DMS 273 (cell line): ENCODE data around the gene OSBP2.

Experiments used
- DNase-seq: peaks from one replicate; lab custom pipeline; 2025; ENCODE audit not compliant: unreplicated experiment; lab: John Stamatoyannopoulos, UW

The OSBP2 gene

DNA sequence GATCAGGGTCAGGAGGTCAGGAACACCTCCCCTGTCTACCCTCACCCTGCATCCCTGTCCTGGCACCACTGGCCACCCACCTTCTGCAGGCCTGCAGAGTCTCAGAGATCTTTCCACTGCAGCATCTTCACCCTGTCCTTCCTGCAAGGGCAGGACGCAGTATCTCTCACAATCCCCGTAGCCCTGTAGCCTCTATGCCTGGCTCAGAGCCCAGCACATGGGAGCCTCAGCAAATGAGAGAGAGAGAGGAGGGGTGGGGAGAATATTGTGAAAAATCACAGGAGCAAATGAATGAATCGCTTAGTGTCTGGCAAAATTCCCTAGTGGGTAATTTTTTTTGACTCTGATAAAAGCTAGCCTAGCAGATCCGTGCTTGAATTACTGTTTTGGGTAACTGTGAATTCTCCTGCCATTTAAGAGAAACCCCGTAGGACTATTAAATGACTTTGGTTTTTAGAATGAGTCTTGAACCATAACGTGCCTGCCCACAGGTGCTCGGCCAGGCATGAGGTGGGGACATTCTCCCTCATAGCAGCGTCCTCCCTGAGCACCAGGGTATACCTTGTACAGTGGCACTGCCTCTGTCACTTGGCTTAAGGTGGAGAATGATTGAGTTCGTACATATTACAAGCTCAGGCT, 182.4 kb downstream of the OSBP2 start:
- DNase-seq = peak; percentile 54

DNA sequence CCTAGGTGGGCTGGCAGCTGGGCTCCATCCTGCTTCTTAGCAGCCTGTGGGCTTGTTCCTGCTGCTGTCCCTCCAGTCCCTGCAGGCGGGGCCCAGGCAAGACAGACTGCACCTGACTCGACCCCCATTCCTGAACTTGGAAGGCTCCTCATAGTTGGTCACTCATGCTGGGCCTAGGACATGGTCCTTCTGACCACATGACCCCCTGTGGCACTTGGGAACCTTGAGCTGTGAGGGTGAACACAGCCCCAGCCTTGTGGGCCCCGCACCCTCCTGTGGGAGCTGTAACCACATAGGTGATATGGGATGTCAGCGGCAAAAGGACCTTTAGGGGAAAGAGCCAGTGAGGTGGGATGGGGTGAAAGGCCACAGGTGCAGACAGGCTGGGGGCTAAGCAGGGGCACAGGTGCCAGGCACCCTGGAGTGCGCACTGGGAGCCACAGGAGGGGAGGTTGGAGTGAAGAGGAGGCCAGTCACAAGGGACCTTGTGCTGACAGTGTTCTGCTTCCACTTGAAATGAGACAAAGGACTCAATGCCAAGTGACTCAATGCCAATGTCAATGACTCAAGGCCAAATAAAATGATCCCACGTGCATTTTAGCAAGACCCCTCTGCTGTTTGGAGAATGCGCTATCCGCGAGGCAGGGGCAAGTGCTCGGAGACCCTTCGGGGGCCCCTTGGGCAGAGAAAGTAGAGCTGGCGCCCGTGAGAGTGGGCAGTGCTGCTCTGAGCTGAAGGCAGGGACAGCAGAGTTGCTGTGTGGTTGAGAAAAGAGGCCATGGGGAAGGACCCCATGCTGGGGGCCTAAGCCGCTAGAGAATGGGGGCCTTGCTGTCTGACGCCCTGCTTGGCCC, 183.2 kb downstream of the OSBP2 start:
- DNase-seq = no peak

DNA sequence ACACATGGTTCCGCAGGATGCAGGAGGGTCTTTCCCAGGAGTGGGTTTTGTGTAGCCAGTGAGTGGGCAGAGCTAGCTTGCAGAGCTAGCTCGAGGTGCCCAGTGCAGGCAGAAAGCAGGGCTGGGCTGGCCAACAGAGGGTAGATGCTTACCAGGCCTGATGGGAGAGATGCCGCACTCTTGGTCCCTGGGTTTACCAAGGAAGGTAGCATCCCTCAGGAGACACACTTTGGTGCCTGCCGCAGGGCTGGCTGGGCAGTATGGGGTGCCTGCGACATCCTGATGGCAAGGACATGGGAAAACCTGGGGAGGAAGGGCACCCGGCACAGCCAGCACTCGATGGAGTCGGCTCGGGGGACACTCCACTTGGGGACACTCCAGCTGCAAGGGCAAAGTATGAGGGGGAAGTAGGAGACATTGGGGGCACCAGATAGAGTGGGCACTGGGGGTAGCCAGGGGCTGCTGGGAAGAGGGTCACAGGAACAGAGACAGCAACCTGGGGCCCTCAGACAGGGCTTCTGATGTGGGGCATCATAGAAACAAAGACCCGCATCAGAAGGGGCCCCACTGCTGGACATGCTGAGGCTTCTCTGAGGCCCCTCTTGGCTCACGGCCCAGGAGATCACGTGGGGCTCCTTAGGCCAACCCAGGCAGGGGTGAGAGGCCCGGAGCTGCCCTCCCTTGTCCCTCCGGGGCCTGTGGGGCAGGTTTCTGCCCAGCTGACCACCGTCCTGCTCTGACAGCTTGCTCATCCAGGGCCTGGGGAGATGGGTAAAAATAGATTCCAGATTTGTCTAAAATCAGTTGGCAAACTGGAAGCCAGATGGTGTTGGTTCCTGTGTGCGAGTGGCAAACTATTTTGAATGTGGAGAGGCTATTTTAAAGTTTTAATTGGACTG, 184.1 kb downstream of the OSBP2 start:
- peak; percentile 62 for DNase-seq

DNA sequence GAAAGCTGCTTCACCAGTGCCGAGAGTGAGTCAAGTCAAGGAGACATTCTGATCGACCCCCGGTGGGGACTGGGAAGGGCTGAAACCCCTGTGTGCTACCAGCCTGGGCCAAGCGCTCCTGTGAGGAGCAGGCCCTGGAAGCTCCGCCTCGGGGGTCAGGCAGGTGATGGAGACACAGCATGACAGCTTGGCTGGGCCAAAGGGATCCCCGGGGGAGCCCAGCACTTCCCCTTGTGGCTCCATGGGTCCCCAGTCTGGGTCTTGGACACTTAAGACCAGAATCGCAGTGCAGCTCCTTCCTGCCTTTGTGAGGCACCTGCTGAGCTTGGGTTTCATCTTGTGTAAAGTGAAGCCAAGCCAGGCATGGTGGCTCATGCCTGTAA, 184.7 kb downstream of the OSBP2 start:
- DNase-seq = no peak

GRCh38 chr22:30880181-30880601, 185.5 kb downstream of the OSBP2 start:
- no peak for DNase-seq

DNA sequence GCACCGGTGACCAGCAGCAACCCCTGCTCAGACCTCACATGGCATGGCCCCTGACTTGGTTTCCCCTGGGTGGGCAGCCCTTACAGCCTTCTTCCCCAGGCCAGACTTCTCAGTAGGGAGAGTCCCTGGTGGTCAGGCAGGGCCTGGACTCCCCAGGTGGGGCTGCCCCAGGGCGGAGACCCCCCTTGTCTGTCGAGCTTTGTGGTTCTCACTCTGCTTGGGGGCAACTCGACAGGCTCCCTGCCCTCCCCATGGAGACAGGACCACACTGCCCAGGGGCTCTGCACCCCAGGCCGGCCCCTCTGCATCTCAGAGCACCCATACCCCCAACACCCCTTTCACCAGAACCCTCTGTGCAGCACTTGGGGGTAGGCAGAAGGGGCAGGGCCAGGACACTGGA, 186.2 kb downstream of the OSBP2 start:
- no peak for DNase-seq

GRCh38 chr22:30881361-30882183, 186.9 kb downstream of the OSBP2 start:
- DNase-seq = no peak

DNA sequence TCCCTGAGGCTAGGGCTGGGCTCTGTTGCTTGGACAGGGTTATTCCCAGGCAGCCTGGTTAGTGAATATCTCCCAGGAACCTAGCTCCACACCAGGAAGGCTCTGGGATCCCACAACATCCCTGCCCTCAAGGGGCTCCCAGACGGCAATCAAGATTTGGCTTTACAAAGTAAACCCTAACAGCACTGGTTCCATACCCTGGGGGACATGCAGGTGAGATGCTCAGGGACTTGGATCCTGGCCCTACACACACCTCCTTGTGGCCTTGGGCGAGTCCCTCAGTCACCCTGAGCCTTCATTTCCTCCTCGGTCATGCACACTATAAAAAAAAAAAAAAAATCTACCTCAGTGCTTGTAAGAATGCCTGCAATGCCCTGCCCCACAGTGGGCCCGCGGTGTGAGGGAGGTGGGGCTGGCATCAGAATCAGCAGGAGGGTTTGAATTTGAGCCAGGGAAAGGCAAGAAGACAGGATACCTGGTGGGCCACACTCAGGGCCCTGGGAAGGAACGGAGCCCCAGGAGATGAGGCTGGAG, 187.6 kb downstream of the OSBP2 start:
- no peak for DNase-seq

DNA sequence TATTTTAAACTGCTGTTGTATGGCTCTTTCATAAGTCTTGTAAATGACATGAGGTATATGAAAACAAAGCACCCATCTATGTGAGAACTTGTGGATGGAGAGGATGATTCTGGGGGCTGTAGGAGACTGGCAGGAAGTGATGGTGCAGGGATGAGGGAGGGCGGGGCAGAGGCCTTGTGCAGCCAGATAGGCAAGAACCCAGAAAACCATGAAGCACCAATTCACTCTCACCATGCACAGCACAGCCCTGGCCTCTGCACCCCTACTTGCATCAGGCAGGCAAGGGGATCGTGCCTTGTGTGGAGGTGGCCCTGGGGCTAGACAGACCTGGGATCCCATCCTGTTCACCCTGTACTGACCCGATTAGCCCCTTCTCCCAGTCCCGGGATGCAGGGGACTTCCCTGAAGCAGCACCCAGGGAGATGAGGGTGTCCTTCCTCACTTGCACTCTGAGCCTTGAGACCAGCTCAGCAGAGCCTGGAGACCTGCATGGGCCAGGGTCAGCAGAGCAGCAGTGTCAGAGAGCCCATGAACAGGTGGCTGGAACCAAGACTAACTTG, 188.4 kb downstream of the OSBP2 start:
- DNase-seq = no peak

DNA sequence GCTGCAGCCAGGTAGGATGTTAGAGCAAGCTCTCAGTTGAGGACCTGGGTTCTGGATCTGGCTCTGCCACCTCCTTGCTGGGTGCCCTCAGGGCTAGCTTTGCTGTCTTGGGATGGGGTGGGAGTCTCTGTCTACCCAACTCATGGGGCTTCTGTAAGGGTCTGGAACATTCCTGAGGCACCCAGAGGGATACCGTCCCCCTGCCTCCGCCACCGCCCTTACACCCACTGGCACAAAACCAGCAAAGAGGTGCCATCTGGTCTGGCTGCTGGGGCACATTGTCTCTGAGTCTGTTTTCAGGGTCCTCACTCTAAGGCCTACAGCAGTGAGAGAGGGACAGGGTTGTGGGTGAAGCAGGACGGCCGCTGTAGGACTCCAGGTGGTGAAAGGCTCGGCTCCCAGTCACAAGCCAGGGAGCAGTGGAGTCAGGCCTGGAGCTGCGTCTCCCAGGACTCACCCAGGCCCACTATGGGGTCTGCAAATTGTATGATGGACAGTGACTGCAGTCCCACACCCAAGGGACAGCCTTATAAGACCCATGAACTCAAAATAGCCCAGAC, 189.0 kb downstream of the OSBP2 start:
- no peak for DNase-seq

GRCh38 chr22:30884211-30885000, 189.7 kb downstream of the OSBP2 start:
- no peak for DNase-seq

GRCh38 chr22:30885001-30885366, 190.3 kb downstream of the OSBP2 start:
- DNase-seq = no peak

- DNase-seq = no peak
Observed at GRCh38 chr22:30885591-30885990, 190.9 kb downstream of the OSBP2 start.

- no peak for DNase-seq
Observed at GRCh38 chr22:30887453-30887852, 192.8 kb downstream of the OSBP2 start.

DNA sequence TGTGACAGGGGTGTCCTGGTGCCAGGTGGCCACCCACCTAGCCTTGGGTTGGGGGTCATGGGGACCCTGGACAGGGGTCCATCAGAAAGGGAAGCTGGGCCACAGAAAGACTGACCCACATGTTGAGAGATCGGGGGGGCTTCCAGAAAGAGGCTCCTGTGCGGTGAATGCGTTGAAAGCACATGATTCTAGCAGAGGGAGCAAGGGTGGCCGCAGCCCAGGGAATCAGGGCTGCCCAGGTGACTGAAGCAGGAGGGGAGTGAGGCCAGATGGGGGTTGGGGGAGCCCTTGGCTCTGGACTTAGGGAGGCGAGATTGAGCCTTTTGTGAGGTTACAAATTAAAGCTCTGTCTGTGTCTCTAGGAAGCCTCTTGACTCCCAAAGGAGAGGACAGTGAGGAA, 193.2 kb downstream of the OSBP2 start:
- no peak for DNase-seq

DNA sequence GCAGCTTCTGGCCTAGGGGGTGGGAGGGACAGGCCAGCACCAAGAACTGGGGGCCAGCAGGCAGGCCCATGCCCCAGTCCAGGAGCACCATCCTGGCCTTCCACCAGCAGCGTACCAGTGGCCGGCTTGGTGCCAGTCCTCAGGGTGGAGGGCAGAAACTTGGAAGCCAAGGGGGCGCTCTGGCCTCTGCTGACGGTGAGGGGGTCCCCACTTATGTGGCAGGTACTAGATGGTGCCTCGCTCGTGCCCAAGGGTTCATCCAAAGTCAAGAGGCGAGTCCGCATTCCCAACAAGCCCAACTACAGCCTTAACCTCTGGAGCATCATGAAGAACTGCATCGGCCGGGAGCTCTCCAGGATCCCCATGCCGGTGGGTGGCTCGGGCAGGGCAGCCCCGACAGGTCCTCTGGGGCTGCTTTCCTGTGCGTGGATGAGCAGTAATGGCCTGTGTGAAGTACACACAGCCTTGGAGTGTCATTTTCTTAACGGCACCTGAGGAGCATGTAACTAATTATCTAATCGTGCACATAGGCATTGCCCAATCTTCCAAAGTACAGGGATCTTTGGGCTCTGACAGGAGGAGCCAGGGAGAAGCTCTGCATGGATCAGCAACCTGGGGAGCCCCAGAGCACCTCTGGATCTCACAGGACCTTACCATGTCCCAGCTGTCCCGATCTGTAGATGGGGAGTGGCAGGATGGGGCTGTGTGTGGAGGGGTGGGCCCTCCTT, 194.8 kb downstream of the OSBP2 start:
- no peak for DNase-seq

DNA sequence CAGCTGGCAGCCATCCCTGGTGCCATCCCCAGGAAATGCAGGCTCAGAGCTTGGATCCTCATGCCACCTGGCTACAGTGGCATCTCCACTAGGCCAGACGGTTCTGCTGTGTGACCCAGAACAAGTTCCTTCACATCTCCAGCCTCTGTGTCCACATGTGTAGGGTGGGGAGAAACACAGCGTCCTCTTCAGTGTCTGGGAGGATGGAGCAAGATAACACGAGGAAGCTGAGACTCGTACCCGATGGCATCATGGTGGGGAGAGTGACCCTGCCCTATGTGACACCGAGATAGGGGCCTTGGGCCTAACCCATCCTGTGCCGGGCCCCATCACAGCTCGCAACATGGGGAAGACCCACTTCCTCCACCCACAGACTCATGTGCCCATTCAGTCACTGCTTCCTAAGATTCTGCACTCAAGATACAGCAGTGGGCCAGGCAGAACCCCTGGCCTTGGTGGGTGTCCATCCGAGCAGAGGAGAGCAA, 195.4 kb downstream of the OSBP2 start:
- DNase-seq = no peak
